ENCODE measurements around the gene P2RY6.

DNA sequence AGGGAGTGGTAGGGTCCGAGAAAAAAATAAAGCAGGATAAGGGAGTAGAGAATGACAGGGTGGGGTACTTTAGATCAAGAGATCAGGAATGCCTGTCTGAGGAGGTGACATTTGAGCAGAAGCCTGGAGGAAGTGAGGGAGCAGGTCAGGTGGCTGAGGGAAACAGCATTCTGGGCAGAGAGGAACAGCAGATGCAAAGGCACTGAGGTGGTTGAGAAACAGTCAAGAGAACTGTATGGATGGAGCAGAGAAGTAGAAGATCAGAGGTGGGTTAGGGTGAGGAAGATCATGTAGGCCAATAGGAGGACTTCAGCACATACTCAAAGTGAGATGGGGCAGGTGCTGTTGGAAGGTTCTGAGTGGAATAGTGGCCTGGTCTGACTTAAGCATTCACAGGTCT is 44.3 kb downstream of the P2RY6 start:
- TF ChIP-seq, protein P1, sequence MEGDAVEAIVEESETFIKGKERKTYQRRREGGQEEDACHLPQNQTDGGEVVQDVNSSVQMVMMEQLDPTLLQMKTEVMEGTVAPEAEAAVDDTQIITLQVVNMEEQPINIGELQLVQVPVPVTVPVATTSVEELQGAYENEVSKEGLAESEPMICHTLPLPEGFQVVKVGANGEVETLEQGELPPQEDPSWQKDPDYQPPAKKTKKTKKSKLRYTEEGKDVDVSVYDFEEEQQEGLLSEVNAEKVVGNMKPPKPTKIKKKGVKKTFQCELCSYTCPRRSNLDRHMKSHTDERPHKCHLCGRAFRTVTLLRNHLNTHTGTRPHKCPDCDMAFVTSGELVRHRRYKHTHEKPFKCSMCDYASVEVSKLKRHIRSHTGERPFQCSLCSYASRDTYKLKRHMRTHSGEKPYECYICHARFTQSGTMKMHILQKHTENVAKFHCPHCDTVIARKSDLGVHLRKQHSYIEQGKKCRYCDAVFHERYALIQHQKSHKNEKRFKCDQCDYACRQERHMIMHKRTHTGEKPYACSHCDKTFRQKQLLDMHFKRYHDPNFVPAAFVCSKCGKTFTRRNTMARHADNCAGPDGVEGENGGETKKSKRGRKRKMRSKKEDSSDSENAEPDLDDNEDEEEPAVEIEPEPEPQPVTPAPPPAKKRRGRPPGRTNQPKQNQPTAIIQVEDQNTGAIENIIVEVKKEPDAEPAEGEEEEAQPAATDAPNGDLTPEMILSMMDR (IDR thresholded peaks at IDR 0.05 in 2 of 3, conservative IDR thresholded peaks at IDR 0.05 in 1 of 3; ENCODE audit: control insufficient read depth in 2 of 3, extremely low read depth in 1 of 3, insufficient read depth in 1 of 3, low read depth in 3 of 3, low read length in 3 of 3), result no peak
- TF ChIP-seq POLR2AphosphoS5 (IDR thresholded peaks at IDR 0.05; ENCODE audit: low read length), result no peak
- no peak for TF ChIP-seq EZH2 (IDR thresholded peaks at IDR 0.05; ENCODE audit: borderline replicate concordance, control insufficient read depth, low read depth, low read length)
- no peak for TF ChIP-seq ZNF24 (IDR thresholded peaks at IDR 0.05)
- no peak for TF ChIP-seq NFYB (IDR thresholded peaks at IDR 0.05; ENCODE audit: insufficient read depth, low read depth, low read length)
- TF ChIP-seq, protein P2, sequence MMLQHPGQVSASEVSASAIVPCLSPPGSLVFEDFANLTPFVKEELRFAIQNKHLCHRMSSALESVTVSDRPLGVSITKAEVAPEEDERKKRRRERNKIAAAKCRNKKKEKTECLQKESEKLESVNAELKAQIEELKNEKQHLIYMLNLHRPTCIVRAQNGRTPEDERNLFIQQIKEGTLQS (IDR thresholded peaks at IDR 0.05; ENCODE audit: borderline replicate concordance, extremely low read depth, low read depth, low read length), result no peak
- TF ChIP-seq EGR1 (IDR thresholded peaks at IDR 0.05; ENCODE audit: borderline replicate concordance in 1 of 2, low read depth in 2 of 2, low read length in 2 of 2), result no peak
